GM19438 (cell line): ENCODE data around the gene LCNL1.

ENCODE experiments used
- ATAC-seq: cut with Tn5 transposase; IDR thresholded peaks from one replicate; pipeline ENCODE4 v1.9.1; 2021; ENCODE audit warnings: low read depth; ENCODE audit not compliant: unreplicated experiment

The LCNL1 gene

DNA sequence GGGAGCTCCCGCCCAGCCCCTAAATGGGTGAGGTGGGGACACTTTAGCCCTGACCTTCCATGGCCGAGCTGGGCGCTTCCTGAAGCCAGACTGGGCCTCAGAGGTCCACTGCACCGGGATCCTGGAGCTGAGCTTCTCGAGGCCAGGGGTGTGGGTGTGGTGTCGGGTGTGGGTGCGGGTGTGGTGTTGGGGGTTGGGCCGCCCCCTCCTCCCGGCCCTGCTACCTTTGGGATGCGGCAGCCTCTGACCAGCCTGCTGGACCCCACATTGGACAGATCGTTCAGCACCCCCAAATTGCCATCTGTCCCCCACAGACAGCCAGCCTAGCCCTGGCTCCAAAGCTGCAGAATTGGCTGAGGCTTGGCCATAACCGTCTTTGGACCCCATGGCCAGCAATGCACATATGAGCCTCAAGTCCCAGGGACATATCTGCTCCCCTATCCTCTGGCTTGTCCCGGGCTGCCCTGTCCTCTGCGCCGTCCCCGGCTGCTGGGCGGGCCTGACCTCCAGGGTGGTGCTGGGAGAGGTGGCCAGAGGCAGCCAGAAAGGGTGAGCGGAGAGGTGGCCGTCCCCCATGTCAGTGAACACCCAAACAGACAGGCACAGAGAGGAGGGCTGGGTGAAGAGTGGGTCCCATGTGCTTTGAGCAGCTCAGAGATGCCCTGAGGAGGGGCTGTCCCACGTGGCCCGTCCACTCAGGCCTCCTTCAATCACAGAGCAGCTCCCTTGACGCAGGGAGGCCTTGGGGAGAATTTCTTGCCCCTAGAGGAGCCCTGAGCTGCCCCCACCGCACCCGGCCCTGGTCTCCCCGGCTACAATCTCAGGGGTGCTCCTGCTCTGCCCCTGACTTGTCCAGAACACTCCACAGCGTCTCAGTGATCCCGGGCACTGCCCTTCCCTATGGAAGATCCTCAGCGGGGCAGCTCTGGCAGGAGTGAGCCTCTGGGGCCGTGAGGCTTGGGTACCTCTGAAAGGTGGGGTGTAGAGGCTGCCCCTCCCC is 8.9 kb upstream of the LCNL1 start:
- no peak for ATAC-seq

DNA sequence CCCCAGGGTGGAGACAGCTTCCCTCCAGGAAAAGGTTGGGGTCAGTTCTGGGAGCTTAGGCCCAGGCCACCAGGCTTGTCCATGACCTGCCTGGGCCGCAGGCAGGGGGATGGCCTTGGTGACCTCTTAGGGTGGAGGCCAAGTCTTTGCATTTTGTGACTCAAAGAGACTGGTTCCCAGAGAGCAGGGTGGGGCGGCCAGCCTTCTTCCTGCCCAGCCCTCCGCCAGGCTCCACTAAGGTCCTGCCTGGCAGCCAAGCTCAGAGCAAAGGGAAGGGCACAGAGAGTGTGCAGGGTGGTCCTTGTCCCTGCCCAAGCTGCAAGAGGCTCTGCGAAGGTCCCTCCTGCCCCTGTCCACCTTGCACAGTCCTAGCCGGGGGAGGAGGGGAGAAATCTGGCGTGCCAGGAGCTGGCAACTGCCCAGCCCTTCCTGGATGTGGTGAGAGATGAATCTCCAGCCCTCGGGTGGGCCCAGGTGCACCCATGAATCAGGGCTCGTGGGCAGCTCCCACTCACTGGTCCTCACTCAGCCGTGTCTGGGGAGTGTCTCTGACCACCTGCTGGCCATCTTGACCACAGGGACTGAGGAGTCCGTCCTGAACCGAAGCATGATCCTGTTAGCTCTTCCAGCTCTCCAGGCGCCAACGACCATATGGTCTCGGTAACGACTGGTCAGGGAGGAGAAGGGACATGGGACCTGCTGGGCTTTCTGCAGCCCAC is 7.8 kb upstream of the LCNL1 start:
- ATAC-seq, result no peak

DNA sequence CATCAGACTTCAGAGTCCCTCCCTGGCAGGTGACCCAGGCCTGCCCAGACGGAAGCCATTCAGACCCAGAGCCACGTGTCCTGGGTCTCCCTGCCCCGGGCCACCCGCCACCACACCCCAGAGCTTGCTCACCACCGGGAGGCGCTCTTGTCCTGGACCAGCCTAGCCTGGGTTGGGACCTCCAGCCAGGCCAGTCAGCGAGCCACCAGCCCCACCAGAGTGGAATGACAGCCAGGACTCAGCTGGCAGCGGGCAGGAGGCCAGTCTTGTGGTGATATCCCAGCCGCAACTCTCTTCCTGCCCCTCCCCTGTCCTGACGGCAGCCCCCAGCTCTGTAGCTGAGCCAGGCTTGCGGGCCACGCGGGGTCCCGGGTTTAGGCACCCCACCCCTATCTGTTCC is 7.1 kb upstream of the LCNL1 start:
- ATAC-seq, result no peak

DNA sequence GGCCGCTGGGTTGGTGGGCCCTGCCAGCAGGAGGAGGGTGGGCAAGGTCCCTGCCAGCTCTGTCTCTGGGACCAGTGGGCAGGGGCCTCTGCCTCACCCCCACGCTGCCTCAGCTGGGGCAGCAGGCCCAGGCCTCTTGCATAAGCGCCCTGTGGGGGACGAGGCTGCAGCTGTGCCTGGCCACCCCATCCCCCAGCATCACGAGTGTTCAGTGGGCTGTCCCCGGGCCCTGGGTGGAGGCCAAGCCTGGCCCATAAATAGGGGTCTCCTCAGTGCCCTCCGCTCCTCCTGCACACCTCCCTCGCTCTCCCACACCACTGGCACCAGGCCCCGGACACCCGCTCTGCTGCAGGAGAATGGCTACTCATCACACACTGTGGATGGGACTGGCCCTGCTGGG is 5.6 kb upstream of the LCNL1 start, which contains the start of gene PTGDS:
PTGDS (plus strand) TSS at position 282 of the 400 bp plus-strand sequence; CDS start at position 357, 75 bp downstream.
- no peak for ATAC-seq

DNA sequence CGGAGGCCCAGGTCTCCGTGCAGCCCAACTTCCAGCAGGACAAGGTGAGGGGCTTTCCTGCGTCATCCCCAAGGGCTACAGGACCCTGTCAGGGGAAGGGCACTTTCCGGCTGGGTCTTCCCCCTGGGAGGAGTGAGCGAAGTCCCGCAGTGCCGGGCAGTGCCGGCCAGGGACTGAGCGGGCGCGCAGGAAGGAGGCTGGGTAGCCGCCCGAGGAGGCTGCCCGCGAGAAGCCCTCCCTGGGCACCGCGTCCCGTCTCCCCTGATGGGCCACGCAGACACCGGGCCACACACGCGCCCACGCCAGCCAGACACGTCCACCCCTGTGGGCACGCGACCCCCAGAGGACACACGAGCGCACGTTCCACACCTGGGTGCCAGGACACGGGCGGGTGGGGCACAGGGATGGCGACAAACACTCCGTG is 5.1 kb upstream of the LCNL1 start:
- no peak for ATAC-seq

DNA sequence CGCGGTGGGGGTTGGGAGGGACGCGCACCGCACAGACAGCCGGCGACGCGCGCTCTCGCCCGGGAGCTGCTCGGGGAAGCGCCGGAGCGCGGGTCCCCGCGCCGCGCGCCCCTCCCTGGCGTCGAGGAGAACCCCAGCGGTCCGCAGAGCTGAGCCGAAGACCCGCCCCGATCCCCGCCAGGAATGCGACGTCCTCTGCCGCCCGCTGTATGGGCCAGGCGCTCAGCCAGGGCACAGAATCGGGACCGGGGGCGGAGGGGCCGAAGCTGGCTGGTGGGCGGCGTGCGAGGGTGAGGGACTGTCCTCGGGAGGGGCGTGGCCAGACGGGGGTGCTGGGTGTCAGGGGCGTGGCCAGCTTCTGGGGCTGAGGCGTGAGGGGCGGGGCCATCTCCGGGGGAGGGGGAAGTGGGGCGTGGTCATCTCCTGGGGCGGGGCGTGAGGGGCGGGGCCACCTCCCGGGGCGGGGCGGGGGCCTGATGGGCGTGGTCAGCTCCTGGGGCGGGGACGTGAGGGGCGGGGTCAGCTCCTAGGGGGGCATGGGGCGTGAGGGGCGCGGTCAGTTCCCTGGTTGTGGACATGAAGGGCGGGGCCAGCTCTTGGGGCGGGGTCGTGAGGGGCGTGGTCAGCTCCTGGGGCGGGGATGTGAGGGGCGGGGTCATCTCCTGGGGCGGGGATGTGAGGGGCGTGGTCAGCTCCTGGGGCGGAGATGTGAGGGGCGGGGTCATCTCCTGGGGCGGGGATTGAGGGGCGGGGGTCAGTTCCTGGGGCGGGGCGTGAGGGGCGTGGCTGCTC is 4.5 kb upstream of the LCNL1 start:
- no peak for ATAC-seq

DNA sequence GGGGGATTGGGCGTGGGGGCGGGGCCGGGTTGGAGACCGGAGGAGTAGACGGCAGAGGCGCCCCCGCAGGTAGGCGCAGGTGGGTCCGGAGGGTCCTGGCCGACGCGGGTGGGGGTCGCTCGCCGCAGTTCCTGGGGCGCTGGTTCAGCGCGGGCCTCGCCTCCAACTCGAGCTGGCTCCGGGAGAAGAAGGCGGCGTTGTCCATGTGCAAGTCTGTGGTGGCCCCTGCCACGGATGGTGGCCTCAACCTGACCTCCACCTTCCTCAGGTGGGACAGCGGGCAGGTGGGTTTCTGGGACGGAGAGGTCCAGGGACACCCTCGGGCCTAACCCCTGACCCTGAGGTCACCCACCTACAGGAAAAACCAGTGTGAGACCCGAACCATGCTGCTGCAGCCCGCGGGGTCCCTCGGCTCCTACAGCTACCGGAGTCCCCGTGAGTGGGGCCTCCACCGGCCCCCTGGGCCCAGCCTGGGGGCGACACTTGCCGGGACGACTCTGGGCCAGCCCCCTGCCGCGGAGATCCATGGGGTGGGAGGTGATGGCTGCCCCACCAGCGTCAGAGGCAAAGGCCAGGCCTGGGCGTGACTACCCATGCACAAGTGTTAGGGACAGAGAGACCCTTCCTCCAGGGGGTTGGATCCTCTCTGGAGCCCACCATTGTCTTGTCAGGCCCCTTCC is 3.8 kb upstream of the LCNL1 start:
- ATAC-seq, result no peak

DNA sequence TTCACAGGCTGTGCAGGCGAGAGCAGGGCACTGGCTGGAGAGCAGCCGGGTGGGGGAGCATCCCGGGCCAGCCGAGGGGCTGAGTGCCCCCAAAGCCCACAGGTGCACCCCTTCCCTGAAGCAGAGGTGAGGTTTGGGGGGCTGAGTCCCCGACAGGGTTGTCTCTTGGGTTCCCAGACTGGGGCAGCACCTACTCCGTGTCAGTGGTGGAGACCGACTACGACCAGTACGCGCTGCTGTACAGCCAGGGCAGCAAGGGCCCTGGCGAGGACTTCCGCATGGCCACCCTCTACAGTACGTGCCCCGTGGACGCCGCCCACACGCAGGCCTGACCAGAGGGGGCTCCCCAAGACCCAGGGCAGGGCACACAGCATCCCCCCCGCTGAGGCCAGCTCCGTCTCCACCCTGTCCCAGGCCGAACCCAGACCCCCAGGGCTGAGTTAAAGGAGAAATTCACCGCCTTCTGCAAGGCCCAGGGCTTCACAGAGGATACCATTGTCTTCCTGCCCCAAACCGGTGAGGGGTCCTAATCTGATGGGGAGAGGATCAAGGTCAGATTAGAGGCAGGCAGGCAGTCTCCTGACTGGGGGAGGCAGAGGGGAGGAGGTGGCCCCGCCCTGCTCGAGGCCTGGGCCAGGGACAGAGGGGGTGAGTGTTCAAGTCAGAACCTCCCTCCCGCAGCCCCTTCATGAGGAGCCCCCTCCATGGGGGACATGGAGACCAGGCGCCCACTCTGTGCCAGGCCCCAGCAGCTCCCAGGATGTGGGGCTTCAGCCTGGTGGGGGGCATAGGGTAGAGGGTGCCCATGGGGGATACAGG is 2.8 kb upstream of the LCNL1 start:
- no peak for ATAC-seq

DNA sequence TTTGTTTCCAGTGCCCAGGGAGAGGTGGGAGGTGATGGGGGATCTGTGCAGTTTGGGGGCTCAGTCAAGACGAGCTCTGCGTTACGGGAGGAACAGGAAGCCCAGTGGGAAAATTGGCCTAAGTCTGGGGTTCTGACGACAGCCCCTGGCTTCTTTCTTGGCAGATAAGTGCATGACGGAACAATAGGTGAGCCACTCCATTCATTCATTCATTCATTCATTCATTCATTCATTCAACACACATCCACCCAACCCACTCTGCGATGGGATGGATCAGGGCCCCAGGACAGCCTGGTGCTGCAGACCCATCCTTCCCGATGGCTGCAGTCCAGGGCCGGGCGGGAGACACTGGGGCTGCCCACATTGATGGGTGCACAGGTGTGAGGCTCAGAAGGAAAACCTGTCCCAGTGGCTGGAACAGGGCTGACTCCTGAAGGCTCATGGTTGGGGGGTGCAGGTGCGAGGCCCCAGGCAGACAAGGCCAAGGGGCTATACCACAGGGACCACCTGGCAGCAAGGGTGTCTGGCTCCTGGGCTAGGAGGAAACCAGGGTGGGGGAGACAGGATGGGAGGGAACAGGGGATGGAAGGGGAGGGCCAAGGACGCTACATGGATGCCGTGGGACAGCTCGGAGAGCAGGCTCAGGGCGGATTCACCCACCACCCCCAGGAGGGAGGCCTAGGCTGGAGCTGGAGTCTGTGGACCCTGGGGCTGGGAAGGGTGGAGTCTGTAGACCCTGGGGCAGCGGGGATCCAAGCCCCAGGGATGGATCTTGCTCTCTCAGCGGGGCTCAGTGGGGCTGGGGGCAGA is 1.9 kb upstream of the LCNL1 start:
- no peak for ATAC-seq

DNA sequence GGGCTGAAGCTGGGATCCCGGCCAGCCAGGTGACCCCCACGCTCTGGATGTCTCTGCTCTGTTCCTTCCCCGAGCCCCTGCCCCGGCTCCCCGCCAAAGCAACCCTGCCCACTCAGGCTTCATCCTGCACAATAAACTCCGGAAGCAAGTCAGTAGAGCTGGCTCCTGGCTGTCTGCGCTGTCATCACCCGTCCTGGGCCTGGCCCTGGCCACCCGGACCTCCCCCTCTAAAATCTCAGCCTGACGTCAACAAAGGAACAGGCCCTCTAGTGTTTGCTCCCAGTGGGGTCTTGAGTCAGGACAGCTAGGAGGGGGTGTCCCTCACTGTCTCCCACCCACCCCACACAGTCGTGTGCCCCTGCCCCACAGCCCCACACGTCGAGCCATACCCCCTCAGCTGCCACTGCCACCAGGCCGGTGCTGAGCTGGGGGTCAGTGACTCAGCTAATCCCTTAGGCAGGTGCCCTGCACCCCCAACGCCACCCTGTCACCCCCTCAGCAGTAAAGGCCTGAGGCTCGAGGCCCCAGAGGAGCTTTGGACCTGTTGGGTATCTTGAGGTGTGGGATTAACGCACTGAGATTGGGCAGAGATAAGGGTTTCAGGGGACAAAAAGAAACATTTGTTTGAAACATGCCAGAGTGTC is 1.1 kb upstream of the LCNL1 start:
- no peak for ATAC-seq

DNA sequence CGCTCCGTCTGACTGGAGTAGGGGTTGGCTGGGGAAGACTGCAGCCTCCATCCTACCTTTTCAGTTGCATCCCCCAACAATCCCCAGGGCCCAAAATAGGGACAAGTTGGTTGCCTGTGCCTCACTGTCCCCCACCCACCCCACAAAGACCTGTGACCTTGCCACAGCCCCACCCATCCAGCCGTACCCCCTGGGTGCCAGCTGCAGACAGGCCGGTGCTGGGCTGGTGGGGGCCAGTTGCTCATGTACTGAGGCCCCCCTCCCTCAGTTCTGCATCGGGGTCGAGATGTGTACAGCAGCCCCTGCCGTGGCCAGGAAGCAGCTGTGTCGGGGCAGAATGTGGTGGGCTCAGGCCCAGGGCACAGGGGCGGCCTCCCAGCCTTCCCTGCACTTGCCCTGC is 374 bp downstream of the LCNL1 start:
- ATAC-seq, result no peak

DNA sequence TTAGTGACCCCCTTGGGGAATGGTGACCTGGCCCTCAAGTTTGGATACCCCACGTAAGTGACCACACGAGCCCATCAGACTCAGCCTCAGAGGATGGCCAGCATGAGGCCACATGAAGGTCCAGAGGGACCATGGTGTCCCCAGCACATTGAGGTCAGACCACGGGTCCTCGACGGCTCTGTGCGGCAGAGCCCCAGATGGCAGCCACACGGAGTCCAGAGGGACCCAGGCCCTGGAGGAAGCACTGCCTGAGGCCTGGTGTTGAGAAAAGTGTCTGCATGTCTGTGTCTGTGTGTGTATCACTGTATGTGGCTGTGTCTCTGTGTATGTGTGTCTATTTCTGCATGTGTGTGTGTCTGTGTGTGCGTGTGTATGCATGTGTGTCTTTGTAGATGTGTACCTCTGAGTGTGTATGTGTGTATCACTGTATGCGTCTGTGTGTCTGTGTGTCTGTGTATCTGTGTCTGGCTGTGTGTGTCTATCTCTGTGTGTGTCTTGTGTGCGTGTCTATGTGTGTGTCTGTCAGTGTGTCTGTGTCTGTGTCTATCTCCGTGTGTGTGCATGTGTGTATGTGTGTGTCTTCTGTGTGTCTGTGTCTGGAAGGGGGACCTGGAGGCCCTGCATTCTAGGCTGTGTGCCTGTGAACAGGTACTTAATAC is 992 bp downstream of the LCNL1 start:
- no peak for ATAC-seq

DNA sequence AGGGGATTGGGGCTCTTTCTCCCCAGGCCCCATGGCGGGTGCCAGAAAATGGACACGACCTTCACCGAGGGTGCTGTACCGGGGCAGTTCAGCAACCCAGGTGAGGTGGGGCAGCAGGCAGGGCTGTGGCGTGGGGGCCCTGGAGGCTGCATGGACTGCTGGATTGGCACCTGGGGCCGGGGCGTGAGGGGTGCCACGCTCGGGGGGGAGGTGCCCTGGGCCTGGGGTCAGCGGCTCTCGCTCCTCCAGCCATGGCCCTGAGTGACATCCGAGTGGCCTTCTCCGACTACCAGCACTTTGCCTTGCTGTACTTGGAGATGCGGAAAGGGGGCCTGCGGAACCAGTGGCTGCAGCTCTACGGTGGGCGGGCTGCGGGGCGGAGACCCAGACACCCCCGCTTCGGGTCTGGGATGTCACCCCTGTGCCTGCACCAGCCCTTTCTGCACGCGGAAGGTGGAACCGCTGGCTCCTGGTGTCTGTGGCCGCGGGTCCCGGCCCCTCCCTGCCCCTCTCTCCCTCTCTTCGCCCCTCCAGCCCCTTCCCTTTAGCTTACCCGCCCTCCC is 1.8 kb downstream of the LCNL1 start:
- no peak for ATAC-seq

DNA sequence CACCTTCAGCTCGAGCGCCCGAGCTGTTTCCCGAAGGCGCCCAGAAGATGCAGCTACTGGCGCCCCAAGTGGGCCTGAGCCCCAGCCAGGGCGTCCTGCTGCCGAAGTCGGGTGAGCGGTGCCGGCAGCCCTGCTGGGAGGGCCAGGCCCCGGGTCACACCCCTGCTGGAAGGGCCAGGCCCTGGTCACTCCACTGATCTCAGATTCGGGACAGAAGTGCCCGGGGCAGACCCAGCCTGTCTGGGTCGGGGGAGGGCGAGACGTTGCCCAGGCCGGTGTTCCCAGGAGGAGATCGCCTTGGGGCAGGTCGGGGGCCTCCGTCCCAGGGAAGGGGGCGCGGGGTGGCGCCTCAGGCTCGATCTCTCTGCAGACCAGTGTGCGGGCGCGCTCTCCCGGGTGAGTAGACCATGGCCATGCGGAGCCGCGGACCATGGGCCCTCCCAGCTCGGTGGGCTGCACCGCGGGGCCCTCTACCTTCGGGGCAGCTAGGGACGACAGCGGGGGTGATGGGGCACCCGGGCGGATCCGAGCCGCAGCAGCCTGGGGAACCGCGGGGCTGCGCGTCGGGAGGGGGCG is 2.3 kb downstream of the LCNL1 start:
- ATAC-seq, result no peak

DNA sequence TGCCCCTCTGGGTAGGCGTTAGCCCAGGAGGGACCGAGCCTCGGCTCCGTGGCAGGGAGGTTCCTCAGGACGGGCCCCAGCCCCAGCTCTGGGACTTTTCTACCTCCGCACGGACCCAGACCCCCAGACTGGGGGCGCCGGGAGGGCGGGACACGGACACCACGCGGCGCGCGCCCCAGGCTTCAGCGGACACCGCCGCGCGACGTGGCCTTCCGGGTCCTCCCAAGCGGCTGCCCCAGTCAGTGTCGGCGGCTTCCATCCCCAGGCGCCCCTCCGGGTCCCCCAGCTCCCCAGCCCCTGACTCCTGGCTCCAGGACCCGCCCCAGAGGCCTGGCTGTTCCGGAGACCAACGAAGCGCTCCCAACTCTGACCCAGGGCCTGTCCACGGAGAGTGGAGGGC is 3.1 kb downstream of the LCNL1 start:
- no peak for ATAC-seq

DNA sequence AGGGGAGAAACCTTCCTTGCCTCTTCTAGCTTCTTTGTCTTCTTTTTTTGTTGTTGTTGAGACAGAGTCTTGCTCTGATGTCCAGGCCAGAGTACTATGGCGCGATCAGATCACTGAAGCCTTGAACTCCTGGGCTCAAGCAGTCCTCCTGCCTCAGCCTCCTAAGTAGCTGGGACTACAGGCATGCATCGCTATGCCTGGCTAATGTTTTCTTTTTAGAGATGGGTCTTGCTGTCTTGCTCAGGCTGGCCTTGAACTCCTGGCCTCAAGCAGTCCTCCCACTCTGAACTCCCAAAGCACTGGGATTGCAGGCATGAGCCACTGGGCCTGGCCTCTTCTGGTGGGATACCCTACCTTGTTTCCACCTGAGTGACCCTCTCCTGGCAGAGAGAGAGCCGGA is 6.1 kb downstream of the LCNL1 start:
- no peak for ATAC-seq
